ENCODE results near the gene POU6F1. TPM values are rescaled to one million over a fixed set of nuclear protein-coding genes. Genes with fewer than 3 reads are reported as not detected.
"Not testable (repeated sequence)": the region's sequence is repeated elsewhere in the genome, so short reads cannot be mapped to it uniquely, and the experiment has no call there.

Gene POU6F1, protein sequence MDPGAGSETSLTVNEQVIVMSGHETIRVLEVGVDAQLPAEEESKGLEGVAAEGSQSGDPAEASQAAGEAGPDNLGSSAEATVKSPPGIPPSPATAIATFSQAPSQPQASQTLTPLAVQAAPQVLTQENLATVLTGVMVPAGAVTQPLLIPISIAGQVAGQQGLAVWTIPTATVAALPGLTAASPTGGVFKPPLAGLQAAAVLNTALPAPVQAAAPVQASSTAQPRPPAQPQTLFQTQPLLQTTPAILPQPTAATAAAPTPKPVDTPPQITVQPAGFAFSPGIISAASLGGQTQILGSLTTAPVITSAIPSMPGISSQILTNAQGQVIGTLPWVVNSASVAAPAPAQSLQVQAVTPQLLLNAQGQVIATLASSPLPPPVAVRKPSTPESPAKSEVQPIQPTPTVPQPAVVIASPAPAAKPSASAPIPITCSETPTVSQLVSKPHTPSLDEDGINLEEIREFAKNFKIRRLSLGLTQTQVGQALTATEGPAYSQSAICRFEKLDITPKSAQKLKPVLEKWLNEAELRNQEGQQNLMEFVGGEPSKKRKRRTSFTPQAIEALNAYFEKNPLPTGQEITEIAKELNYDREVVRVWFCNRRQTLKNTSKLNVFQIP
- total RNA-seq, result 4.5 TPM

DNA sequence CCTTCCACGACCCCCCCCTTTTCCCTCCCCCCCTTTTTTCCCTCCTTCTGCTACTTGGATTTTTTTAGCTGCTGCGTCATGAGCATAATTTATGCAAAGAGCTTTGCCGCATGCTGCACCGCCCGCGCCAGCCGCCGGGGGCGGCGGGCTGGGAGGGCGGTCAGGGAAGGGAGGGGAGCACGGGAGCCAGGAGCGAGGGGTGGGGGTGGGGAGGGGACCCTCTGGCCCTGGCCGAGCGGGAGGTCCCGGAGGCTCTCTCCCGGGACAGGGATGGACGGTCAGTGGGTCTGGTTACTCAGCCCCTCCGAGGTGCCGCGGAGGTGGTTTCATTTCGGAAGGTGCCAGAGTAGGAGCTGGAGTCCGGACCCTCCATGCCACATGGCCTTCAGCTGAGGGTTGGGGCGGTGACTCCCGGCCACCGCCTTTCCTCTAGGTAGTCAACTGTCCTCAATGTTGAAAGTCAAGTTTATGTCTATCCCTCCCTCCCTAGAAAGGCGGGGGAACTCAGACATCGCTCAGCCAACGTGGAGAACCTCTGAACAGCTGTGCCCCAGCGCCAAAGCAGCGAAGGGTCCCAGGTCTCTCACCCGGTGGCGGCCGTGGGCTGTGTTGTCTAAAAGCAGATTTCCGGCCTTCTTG is at the start of gene POU6F1:
Gene POU6F1, minus strand, starts transcription at position 95 of the 639 bp plus-strand sequence. CDS start 11,226 bp downstream, outside the sequence.
- peak; percentile 93 for DNase-seq

DNA sequence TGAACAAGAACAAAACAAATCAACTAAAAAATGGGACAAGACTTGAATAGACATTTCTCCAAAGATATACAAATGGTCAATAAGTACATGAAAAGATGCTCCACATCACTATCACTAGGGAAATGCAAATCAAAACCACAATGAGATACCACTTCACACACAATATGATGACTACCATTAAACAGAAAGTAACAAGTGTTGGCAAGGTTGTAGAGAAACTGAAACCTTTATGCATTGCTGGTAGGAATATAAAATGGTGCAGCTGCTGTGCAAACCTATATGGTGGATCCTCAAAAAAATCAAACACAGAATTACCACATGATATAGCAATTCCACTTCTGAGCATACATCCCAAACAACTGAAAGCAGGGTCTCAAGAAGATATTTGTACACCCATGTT is 47.2 kb upstream of the POU6F1 start:
- no peak for DNase-seq

DNA sequence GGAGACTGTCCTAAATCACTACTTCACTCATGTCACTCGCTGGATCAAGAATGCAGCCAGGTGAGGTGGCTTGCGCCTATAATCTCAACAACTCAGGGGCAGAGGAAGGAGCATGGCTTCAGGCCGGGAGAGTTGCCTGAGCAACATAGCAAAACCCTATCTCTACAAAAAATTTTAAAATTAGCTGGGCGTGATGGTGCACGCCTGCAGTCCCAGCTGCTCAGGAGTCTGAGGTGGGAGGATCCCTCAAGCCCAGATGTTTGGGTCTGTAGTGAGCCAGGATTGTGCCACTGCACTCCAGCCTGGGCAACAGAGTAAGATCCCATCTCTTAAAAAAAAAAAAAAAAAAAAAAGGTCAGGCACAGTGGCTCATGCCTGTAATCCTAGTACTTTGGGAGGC is 46.4 kb upstream of the POU6F1 start:
- DNase-seq, result no peak

DNA sequence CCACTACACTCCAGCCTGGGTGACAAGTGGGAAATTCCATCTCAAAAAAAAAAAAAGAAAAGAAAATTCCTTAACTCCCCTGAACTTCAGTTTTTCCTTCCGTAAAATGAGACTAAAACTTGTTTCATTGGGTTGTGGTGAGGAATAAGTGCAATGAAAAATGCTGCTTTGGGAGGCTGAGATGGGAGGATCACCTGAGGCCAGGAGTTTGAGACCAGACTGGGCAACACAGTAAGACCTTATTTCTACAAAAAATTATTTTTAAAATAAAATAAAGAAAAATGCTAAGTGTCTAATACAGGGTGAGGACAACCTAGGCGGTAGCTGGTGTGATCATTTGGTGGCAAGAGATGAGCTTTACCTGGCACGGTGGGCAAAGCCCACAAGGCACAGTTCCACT is 45.5 kb upstream of the POU6F1 start:
- DNase-seq, result no peak

DNA sequence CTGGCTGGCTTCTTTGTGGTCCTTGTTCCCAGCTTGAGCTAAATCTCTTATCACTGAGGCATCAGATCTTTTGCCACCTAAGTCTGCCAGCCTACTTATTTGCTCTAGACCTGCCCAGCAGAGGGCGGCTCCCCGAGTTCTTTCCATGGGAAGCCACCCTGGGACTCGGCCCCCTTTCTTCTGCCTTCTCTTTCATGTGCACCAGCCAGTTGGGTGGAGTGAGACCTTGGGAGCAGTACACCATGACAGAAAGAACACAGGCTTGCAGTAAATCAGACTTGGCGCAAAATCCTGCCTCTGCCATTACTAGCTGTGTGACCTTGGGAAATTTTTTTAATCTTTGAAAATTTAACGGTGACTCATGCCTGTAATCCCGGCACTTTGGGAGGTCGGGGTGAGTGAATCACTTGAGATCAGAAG is 44.9 kb upstream of the POU6F1 start:
- DNase-seq, result no peak

DNA sequence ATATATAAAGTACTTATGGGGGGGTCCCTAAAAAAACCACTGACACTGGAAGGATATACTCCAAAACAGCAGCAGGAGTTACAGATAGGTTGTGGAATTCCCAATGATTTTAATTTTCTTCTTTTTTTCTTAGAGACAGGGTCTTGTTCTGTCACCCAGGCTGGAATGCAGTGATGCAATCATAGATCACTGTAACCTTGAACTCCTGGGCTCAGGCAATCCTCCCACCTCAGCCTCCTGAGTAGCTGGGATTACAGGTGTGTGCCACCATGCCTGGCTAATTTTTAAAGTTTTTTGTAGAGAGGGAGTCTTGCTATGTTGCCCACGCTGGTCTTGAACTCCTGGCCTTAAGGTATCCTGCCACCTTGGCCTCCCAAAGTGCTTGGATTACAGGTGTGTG is 41.7 kb upstream of the POU6F1 start:
- DNase-seq, result not testable (repeated sequence)

DNA sequence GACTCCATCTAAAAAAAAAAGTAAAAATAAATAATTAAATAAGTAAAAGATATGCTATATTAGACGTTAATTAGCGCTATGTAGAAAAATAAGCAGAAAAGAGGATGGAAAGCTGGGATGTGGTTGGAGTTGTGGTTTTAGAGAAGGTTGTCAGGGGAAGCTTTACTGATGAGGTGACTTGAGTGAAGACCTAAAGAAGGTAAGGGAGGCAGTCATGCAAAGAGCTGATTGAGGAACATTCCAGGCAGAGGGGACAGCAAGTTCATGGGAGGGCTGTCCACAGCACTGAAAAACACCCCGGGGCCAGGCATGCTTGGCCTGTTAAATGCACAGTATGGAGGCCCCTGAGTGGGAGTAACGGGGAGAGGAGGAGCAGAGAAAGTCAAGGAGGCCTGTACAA is 36.7 kb upstream of the POU6F1 start:
- no peak for DNase-seq

DNA sequence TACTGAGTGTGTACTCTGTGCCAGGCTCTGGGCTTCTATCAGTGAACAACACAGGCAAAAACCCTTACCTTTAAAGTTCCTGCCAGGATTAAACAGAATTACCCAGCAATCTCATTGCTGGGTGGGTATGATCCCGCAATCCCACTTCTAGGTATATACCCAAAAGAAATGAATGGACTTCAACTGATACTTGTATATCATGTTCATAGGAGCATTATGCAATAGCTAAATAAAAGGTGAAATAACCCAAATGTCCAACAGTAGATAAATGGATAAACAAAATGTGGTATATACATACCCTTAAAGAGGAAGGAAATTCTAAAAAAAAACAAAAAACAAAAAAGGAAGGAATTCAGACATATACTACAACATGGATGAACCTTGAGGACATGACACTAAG is 35.4 kb upstream of the POU6F1 start:
- no peak for DNase-seq

DNA sequence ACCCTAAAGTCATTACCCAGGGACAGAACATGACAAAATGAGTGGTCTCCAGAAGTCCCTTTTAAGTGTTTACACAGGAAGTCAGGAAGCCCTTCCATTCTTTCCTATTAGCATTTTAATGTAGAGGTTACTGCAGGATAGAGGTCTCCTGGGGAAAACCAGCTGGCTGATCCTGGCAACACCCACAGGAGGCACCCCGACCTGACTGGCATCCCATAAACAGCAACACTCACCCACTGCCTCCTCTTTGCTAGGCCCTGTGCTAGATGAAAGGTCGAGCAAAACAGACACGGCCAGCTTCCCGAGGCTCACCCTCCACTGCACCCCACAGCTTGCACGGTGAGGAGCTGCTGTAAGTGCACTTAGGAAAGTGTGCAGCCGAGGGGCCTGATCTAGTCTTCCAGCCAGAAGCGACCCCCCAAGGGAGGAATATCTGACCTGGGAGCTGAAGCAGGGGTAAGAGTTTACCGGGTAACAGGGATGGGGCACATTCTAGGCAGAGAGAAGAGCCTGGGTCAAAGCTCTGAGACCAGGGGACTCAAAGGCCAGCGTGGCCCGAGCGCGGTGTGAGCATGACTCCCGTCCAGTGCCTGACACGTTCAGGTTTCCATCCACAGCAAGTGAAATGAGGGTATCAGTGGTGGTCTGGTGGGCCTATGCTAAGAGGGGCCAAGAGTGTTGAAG is 29.8 kb upstream of the POU6F1 start:
- DNase-seq, result no peak

DNA sequence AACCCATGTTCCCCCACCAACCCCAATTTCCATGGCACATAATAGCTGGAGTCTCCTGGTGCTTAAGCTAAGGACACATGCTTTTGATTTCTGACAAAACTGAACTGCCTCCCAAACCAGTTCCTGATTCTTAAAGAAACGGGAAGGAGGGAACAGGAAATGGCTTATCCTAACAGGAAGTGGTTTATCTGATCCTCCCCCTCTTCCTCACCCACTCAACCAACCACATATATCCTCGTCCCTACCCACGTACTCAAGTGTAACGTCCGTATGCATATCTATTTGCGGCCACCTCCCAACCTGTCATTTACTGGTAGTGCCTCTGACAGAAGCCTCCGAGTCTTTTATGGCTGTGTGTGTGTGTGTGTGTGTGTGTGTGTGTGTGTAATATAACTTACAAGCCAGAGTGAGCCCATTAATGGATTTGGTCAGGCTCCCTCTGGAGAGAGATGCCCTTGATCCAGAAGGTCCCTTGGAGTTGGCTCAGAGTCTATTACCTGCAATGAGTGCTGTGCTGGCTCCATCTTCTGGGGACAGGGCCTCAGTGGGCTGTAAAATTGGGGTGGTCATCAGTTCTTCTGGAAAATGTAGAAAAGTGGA is 28.5 kb upstream of the POU6F1 start:
- DNase-seq, result no peak

DNA sequence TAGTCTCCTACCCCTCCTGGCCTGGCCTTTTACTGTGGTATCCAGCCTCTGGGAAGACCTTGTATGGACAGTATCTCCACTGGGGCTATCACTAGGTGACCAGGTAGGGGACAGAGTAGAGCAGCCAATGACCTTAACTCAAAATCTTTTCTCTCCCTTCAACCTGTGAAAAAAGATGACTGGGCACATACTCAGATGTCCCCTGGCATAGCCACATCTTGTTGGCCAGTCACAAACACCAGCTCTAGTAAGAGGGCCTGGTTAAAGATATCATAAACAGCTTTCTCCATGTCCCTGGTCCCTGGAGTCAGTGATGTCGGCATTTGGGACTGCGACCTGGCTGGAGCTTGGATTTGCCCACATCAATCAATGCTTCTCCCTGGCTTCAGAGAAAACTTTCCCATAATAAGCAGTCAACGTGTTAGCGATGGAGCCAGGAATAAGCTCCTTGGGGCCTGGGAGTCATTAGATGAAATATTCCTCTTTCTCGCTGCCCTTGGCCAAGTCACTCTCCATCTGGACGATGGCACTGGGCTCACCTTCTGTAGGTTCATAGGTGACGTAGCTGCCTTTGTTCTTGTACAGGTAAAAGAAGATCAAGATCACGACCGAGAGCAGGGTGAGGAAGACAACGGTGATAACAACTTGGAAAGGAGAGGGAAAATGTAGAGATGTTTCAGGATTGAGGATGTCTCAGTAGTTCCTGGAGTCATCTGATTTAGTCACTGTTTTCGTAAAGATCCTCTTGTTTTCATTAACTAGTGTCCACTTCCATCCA is 27.8 kb upstream of the POU6F1 start:
- no peak for DNase-seq

DNA sequence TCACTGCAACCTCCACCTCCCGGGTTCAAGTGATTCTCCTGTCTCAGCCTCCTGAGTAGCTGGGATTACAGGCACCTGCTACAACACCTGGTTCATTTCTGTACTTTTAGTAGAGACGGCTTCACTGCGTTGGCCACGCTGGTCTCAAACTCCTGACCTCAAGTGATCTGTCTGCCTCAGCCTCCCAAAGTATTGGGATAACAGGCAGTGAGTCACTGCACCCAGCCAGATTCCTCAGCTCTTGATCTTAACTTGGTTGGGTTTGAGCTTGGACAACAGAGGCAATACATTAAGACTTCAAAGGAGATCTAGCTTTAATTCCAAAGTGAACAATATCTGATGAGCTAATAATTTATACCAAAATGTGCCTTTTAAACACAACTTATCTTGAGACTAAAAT is 26.4 kb upstream of the POU6F1 start:
- no peak for DNase-seq

DNA sequence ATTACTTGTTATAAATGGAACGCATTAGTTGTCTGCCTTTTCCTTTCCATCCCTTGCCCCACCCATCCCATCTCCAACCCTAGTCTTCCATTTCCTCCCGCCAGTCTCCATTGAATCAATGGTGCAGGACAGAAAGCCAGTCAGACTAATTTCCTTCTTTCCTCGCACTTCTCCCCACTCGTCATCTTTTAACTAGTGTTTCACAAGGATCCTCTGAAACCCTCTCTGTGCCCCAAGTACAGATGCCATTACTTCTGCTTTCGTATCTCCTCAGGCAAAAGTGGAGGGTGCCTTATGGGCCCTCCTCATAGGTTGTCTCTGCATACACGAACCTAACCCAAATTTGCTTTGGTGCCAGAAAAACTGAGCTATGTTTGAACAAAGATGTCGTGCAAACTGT is 25.0 kb upstream of the POU6F1 start:
- DNase-seq, result no peak

DNA sequence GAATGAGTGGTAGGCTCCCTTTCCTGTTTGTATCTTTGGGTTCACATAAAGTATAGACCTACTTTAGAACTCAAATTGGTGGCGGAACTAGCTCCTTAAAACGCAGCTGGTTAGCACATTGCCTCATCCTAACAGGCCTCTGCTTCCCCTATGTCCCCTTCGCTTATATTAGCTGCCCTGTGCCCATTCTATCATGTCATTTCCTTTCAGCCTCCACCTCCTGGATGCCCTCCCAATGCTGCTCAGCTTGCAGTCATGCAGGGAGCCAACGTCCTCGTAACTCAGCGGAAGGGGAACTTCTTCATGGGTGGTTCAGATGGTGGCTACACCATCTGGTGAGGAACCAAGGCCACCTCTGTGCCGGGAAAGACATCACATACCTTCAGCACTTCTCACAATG is 24.3 kb upstream of the POU6F1 start:
- DNase-seq, result no peak

DNA sequence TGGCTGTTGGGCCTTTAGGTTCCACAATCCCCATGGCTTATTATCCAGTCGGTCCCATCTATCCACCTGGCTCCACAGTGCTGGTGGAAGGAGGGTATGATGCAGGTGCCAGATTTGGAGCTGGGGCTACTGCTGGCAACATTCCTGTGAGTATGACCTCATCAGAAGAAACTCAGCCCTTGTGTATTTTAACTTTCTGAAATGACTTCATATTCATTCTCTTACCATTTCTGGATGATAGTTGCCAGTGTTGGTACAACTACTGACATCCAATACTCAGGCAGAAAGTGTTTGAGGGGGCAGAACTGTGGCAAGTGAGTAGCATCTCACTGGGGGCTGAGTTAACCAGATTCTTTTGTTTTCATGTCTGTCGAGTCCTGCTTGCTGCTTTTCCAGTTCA is 23.1 kb upstream of the POU6F1 start:
- DNase-seq, result no peak

DNA sequence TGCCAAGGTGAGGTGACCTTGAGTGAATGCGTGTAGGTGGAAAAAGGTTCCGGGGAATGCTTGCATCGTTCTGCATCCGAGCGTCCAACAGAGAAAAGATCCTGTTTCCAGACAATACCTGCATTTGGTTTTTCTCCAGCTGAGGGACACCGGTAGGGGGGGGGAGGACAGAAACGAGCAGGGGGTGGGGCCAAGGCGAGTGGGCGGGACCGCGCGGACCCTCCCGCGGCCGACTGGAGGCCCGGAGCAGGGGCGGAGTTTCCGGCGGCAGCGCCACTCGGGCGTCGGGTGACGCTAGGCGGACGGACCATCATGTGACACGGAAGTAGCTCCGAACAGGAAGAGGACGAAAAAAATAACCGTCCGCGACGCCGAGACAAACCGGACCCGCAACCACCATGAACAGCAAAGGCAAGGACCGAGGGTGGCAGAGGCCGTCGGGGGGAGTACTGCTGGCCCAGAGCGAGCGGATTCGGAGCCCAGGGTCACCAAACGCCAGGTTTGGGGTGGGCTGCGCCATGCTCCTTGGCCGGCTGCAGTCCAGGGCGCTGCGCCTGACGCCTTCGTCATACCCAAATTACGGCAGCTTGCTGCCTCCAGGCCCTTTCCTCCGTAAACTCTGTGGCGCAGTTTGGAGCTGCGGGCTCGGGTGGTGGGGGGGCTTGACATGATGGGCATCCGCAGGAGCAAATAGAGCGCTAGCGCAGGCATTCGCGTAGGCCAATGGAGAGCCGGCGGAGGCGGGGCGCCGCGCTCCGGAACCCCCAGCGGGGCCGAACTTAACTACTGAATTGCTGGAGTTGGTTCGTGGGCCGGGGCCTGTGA is 20.9 kb upstream of the POU6F1 start, which contains the start of gene DAZAP2:
Gene DAZAP2, plus strand, starts transcription at position 317 of the 825 bp plus-strand sequence. Its CDS starts 82 bp downstream, at position 399.
- peak; percentile 98 for DNase-seq

DNA sequence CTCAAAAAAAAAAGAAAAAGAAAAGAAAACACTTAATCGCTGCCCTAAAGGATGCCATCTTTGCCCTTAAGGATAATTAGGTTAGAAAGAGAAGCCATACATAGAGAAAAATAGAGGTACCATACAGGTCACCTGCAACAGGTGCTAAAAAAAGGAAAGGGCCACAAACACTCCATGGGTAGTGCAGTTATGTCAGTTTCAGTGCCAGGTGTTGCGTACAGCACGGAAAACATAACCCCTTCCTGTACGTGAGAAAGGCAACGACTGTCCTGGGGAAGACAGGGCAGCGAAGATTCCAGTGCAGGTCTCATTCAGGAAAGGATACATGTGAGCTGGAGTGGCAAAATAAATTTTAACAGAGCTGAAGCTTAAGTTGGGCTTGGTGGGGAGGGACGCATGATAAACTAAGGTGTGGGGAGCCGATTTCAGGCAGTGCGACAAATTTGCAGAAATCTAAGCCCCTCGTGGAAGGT is 20.2 kb upstream of the POU6F1 start:
- DNase-seq, result no peak

DNA sequence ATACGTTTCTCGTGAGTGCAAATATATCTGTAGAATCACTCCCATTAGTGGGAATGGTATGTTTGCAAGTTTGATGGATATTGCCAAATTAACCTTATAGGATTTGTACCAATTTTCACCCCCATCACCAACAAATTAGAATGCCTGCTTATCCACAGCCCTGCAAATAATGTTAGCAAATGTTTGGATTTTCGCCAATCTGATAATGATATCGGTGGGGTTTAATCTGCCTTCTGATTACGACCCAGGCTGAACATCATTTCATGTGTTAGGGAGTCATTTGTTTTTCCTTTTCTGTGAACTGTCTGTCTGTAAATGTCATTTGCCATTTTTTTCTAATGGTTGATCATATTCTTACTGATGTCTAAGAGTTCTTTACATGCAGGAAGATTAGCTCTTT is 16.7 kb upstream of the POU6F1 start:
- no peak for DNase-seq

DNA sequence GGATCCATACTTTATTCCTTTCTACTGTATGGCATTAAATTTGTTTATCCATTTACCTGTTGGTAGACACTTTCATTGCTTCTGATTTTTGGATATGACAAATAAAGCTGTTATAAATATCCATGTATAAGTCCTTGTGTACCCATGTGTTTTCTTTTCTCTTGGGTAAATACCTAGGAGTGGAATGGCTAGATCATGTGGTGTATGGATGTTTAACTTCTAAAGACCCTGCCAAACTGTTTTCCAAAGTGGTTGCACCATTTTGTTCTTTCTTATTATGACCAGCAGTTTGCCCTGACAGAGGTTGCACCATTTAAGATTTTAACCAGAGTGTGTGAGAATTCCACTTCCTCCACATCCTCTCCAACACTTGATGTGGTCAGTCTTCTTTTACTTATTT is 14.8 kb upstream of the POU6F1 start:
- DNase-seq, result no peak

DNA sequence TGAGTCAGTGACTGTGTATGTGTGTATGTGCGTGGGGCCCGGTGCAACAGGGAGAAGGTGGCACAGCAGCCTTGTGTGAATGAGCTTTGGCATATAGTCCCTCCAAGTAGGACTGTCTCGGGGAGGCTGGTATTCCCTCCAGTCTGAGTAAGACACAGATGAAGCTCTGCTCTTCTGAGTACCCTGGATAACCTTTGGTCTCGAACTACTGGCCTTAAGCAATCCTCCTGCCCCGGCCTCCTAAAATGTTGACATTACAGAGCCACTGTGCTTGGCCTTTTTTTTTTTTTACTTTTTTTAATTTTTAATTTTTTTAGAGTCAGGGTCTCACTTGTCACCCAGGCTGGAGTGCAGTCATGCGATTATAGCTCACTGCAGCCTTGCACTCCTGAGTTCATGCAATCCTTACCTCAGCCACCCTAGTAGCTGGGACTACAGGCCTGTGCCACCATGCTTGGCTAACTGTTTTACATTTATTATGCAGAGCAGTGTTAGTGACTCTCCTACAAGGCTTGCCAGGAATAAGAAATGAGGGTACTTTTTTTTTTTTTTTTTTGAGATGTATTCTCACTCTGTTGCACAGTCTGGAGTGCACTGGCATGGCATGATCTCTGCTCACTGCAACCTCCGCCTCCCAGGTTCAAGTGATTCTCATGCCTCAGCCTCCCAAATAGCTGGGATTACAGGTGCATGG is 11.4 kb upstream of the POU6F1 start:
- no peak for DNase-seq

All from tongue (tissue), 2 donors.